SW480 (cell line): ENCODE measurements around the gene LAMTOR3.
A peak's percentile ranks its signal among the peaks of the same experiment; 100 is the strongest.

Source experiments
- DNase-seq: peaks from one replicate; pipeline ENCODE4 v3.0.0-alpha.2; 2016; ENCODE audit warnings: low spot score

Gene LAMTOR3

GRCh38 chr4:99894161-99894997, at the start of gene LAMTOR3:
Gene LAMTOR3, minus strand, starts transcription at chr4:99894427. Its CDS starts 464 bp downstream, at chr4:99893963.
- peak; percentile 90 for DNase-seq

DNA sequence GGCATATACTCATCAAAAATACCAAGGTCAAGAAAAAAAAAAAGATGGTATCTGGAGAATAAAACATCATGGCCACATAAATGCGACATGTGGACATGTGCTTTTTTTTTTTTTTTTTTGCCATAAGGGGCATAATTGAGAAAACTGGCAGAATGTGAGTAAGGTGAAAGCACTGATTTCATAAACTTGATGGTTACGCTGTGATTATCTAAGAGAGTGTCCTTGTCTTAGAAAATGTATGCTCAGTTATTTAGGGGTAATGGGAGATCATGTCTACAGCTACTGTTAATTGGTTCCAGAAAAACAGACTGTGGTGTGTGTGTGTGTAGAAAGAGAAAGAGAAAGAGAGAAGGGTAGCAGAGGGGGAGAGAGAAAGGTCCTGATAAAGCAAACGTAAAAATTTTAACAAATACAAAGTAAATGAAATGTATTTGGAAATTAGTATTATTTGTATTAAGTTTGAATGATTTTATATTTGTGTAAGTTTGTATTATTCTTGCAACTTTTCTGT, 44.1 kb upstream of the LAMTOR3 start:
- DNase-seq, result no peak

- no peak for DNase-seq
These were observed 40.7 kb upstream of the LAMTOR3 start for GRCh38 chr4:99934891-99935290.

GRCh38 chr4:99927566-99927965, 33.3 kb upstream of the LAMTOR3 start:
- no peak for DNase-seq

GRCh38 chr4:99921174-99921573, 26.9 kb upstream of the LAMTOR3 start:
- DNase-seq, result no peak

GRCh38 chr4:99918656-99919055, 24.4 kb upstream of the LAMTOR3 start:
- DNase-seq, result no peak

DNA sequence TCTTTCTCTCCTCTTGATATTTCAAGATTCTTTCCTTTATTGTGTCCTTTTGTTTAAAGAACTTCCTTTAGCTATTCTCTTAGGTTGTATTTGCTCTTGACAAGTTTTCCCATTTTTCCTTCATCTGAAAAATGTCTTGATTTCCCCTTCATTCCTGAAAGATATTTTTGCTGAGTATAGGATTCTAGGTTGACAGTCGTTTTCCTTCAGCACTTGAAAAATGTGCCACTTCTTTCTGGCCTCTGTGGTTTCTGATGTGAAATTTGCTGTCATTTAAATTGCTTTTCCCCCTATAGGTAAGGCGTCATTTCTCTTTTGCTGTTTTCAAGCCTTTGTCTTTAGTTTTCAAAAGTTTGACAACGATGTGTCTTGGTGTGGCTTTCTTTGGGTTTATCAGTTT, 23.3 kb upstream of the LAMTOR3 start:
- DNase-seq, result no peak

GRCh38 chr4:99915449-99915848, 21.2 kb upstream of the LAMTOR3 start:
- no peak for DNase-seq

DNA sequence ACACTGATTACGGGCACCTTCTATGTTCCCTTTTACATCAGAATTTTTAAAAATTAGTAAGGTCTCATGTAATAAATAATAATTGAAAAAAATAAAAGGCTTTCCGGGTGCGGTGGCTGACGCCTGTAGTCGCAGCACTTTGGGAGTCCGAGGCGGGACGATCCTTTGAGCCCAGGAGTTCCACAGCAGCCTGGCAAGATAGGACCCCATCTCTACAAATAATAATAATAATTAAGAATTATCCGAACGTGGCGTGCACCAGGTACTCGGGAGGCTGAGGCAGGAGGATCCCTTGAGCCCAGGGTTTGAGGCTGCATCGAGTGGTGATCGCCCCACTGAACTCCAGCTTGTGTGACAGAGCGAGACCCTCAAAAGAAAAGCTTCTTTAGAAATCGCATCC, 771 bp upstream of the LAMTOR3 start:
- DNase-seq, result no peak

DNA sequence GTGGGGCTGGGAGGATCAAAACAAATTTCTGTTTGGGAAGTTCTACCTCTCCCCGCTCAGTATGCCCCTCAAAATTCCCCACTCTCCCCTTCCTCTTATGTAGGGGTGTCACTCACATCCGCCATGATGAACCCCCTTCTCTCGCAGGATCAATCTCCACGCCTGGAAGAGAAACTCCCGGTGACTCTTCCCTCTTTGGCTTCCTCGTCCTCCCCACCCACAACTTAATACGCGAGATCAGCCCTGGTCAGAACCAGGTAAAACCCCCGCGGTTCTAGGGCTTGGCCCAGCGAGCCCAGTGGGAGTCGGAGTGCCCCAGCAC, 427 bp downstream of the LAMTOR3 start:
- no peak for DNase-seq

- DNase-seq, result no peak
These were observed 1.2 kb downstream of the LAMTOR3 start for GRCh38 chr4:99893029-99893428.

GRCh38 chr4:99891351-99891750, 2.9 kb downstream of the LAMTOR3 start:
- no peak for DNase-seq

GRCh38 chr4:99887837-99888236, 6.4 kb downstream of the LAMTOR3 start:
- DNase-seq, result no peak

DNA sequence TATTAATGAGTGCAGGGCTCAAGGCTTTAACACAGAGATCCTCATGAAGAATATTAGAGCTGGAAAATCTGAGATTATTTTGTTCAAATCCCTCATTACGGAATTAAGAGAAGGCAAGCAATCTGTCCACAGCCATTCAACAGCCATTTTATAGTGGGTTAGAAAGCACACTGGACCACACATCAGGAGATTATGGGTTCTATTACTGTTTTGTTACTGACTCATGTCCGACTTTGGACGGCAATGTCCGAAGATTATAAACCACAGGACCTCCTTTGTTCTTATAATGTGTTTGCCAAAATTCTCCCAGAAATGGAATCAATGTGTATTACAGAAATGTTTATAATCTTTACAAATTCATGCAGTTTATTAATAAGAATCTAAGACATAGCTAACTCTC, 8.1 kb downstream of the LAMTOR3 start:
- DNase-seq, result no peak

DNA sequence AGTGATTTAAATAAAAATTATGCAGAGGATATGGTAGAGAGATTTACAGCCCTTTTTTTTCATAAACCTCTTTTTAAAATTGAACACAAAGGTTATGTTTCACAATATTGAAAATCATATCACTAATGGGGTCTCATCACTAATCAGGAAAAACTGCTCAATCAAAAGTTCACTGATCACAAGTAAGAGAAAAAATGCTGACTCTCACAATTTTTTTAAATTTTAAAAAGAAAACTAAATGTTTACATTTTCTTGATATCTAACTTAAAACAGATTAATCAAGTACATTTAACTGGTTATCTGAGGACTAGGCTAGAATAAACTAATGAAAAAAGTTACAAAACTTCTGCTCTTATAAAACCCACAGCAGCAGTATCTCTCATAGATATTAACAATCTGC, 8.5 kb downstream of the LAMTOR3 start:
- DNase-seq, result no peak

GRCh38 chr4:99885063-99885664, 9.1 kb downstream of the LAMTOR3 start:
- DNase-seq, result peak; percentile 21

- no peak for DNase-seq
These were observed 14.8 kb downstream of the LAMTOR3 start for GRCh38 chr4:99879458-99879857.

- no peak for DNase-seq
These were observed 15.6 kb downstream of the LAMTOR3 start for GRCh38 chr4:99878604-99879003.

DNA sequence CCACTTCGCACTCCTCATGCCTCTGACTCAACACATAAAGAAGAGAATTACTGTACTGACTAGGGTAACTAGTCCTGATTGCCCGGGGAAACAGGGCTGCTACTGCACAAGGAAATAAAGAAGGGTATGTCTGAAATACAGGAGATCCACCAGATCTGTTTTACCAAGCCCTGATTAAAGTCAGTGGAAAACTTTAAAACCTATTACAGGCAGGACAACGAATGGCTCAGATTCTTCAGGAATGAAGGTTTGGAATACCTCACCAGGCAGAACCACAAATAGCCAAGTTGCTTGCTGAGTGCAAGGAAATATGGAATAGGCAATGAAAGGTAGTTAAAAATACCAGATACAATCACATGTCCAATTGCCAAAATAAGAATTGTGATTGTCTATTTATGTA, 17.3 kb downstream of the LAMTOR3 start:
- no peak for DNase-seq

DNA sequence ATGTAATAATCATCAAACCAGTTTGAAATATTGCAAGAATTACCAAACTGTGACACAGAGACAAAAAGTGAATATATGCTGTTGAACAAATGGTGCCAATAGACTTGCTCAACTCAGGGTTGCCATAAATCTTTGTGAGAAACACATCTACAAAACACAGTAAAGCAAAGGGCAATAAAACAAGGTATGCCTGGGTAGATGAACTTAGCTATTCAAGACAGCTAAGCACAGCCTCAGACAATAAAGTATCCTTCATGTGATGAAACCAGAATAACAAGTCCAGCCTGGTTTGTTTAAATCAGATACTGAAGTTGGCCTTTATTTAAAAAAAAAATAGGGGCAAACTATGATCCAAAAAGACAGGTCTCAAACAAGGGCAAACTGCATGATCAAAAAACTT, 19.2 kb downstream of the LAMTOR3 start:
- DNase-seq, result no peak

GRCh38 chr4:99872570-99872969, 21.7 kb downstream of the LAMTOR3 start:
- DNase-seq, result no peak

DNA sequence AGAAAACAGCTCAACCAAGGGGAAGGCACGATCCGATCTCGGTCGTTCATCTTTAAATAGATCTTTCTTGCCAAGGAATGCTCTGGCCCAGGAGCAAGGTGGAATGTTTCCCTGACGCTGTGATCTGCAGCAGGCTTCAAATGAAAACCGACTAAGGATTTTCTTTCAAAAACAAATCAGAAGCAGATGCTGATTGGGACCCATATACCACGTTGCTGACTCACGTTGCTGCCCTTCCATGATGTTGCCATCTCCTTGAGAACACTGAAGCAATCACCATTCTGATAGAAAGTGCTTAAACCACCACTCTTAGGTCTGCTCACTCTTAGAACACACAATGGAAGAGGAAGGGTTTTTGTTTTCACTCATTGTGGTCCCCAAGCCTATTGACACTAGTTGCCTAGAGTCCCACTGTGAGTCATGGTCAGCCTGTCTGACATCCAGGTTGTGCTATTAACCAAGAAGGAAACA, 26.1 kb downstream of the LAMTOR3 start:
- DNase-seq, result no peak

DNA sequence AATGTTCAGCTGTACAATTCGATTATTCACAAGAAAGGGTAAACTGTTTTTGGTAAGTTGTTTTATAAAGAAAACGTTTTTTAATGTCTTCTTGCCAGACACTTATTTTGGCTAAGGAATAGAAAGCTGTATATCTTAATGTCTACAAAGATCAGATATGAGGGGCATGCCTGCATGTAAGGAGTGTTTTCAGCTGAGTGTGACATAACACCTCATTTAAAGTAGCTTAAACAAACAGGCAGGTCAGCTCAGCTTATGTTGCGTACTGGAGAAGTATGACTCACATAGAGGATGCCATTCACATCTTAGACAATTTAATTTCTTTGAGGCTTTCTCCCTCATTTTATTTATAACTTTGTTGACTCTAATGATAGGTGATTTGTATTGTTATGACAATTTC, 30.4 kb downstream of the LAMTOR3 start:
- no peak for DNase-seq
